ENCODE measurements around the gene DOCK1.

The DOCK1 gene

DNA sequence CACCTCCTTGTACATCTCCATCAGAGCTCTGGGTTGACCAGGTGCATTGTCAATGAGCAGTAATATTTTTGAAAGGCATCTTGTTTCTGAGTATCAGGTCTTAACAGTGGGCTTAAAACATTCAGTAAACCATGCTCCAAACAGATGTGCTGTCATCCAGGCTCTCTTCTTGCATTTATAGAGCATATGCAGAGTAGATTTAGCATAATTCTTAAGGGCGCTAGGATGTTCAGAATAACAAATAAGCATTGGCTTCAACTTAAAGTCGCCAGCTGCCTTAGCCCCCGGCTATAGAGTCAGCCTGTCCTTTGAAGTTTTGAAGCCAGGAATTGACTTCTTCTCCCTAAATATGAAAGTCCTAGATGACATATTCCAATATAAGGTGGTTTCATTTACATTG lies 421.7 kb downstream of the DOCK1 start:
- no peak for DNase-seq

DNA sequence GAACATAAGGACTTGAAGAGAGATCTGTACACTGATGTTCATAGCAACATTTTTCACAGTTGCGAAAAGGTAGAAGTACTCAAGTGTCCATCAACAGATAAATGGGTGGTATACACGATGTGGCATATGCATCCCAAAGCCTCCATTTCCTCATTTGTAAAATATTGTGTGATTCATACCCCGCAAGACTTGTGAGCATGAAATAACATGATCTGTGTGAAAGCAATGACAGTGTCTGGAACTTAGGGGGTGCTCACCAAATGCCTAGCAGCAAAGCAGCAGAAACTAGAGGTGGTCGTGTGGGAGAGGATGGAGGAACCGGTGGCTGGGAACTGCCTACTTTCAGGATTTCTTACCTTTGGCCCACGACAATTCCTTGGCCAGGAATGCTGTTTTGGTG lies 426.5 kb downstream of the DOCK1 start:
- no peak for DNase-seq

DNA sequence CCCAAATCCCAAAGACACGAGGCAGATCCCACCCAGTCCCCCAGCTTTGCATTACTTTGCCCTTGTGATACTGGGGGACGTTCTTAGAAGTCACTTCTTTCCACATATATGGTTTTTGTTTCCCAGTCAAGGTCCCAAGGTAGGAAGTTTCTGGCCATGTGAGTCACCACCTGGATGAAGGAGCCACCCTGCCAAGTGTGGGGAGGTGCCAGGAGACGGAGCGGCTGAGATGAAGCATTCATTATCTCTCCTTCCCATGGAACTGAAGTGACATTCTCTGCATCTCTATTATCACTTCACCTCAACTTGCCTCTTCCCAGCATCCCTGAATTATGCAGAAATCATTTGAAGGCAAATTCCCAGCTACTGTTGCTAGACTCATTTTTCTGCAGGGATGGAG lies 427.4 kb downstream of the DOCK1 start:
- DNase-seq: no peak

- DNase-seq: no peak
Measured at GRCh38 chr10:127337801-127338200, 432.6 kb downstream of the DOCK1 start.

DNA sequence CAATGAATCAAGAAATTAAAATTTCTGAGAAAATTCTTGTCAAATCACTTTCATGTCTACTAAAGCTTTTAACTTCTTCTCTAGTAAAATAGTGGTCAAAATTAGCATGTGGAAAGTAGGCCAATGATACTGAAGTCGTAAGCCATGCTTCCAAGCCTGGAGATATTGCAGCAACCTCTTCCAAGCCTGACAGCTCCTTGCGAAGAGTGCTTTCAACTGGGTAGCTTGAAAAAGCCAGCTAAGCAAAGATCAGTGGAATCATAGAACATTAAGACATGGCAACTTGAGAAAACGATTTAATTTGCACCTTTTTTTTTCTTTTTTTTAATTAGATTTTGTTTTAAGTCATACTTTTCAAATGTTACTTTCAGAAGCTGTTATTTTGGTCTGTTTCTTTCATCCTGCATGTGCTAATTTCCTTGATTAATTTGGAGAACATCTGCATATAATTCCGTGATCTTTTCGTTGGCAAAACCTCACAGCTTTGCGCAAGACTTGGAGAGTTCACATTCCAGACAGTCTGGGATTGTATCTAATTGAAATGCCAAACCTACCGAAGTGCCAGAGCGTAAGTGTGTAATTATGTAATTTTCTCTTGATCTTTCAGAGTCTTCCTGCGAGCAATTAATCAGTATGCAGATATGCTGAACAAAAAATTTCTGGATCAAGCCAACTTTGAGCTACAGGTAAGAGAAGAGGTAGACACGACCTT lies 433.3 kb downstream of the DOCK1 start:
- DNase-seq: no peak

DNA sequence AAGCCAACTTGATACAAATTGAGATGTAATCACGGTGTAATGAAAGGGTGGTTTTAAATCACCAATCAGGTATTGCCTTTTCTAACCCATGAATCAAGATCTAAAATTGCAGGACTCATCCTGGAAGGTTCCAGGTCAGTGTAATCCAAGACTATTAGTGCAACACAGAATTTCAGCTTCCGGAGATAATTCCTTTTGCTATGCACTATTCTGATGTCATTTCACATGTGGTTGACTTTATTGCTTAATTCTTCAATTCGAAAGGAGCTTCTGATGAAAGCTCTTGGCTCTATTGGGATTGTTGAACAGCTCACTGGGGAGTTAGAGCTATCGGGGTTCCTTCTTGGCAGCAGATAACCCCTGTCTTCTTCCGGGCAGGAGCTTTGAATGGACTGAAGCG lies 438.6 kb downstream of the DOCK1 start:
- DNase-seq: no peak

- DNase-seq: no peak
Measured at GRCh38 chr10:127344346-127344745, 439.1 kb downstream of the DOCK1 start.

DNA sequence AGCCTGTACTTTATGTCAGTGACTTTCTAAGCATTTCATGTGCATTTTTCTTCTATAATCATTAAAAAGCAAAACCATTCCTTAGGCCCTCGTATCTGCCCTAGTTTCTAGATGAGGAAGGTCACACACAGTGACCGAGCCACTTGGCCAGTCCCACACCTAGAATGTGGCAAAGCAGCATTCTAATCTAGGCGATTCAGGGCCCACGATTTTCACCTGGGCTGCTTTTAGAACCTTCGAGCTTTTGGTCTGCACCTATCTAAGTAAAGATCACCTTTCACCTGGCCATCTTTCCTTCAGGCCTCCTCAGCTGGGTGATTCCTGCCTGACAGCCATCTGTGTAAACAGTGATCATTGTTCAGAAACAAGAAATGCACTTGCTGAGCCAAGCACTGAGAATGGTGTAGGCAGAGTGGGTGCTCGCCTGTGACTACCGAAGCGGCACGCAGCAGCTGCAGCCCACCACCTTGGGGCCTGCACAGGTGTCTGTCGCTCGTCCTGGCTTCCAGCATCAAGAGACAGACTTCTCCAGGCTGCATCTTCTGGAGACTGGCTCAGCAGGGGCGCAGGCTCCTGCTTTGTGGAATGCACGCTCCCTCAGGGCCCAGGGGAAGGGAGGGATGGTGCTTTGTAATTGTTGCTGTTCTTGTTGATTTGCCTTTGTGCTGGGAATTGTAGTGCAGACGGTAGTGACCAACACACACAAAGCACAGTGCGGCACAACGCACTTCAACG lies 440.2 kb downstream of the DOCK1 start:
- DNase-seq: no peak

DNA sequence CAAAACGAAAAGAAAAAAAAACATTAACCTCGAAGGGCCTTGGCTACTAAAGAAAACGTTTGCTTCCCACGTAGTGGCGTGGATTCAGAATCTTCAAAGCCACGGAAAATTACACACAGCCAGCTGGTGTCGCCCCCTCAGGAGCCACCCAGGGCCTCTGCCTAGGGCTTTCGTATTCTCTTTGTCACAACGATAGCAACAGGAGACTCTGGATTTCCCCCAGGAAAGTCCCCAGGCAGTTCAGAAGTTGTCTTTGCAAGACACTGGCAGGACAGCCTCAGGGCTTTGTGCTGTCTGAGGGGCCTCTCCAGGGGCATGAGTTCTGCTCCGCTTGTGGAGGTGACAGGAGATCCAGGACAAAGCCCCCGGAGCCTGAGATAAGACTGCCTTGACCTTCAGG lies 441.4 kb downstream of the DOCK1 start:
- DNase-seq: no peak

DNA sequence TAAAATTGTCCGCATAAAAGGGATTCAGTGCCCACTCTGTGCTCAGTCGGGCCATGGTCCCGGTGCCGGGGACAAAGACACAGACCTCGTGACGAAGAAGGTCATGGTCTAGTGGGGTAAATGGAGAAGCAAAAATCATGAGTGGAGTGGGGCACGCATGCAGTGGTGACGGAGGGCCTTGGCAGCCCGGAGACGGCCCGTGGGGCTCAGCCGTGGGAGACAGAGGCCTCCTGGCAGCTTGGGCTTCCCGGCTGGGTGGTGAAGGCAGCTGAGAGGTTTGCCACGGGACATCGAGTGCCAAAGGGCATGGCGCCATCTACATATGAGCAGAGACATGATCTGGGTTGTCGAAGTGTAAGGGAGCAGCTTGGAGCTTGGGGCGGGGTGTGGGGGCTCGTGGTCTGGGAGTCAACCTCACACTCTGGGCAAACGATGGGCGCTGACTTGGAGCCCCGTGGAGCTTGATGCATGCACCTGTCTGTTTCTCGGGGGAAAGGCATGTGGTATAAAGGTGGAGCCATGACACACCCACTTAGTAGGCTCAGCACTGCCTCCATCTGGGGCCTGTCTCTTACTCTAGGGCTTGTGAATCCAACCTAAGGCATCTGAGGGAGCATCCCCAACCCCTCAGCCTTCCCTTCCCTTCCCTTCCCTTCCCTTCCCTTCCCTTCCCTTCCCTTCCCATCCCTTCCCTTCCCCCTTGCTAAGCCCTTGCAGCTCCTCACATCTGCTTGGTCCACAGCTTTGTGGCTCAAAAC lies 442.2 kb downstream of the DOCK1 start:
- no peak for DNase-seq

- DNase-seq: no peak
Measured at GRCh38 chr10:127349737-127350136, 444.5 kb downstream of the DOCK1 start.

DNA sequence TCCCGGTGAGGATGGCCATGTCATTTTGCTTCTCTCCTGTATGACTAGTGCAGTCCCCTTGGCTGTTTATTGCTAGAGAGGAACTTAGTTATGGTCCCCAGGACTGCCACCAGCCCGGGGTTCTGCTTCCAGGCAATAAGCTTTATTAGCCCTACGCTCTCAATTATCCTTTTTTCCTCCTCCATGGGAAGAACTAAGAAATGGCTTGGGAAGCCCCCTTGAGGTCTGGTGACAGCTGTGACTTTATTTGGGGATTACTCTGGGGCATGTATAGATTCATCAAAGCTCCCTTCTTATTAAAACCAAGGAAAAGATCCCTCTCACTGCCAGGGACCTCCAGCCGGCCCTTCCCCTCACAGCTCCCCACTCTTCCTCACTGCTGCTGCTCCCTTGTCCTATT lies 446.3 kb downstream of the DOCK1 start:
- no peak for DNase-seq

GRCh38 chr10:127353544-127353943 lies 448.3 kb downstream of the DOCK1 start:
- no peak for DNase-seq

- DNase-seq: no peak
Measured at GRCh38 chr10:127354255-127354654, 449.0 kb downstream of the DOCK1 start.

- DNase-seq: no peak
Measured at GRCh38 chr10:127354992-127355391, 449.8 kb downstream of the DOCK1 start.

- no peak for DNase-seq
Measured at GRCh38 chr10:127356360-127356759, 451.1 kb downstream of the DOCK1 start.

DNA sequence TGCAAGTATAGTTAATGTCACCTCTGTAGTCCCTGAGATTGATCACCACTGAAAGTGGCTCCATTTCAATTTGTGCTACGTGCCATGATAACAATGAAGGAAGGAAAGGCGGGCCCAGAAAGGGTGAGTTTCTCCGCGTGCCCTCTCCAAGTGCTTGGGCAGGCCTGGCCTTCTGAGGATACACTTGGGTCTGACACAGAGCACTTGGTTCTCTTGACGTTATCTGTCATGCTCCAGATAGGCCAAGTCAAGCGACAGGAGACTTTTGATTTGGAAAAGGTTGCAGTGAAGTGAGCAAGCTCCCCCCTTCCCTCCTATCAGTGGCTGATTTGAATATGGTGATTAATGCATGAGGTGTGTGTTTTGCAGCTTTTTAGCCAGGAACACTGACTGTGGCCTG lies 452.0 kb downstream of the DOCK1 start:
- no peak for DNase-seq

GRCh38 chr10:127358337-127358736 lies 453.1 kb downstream of the DOCK1 start:
- DNase-seq: no peak

- DNase-seq: no peak
Measured at GRCh38 chr10:127364034-127364433, 458.8 kb downstream of the DOCK1 start.

- no peak for DNase-seq
Measured at GRCh38 chr10:127368101-127368500, 462.9 kb downstream of the DOCK1 start.

- DNase-seq: no peak
Measured at GRCh38 chr10:127368929-127369328, 463.7 kb downstream of the DOCK1 start.

GRCh38 chr10:127370601-127371000 lies 465.4 kb downstream of the DOCK1 start:
- DNase-seq: no peak

DNA sequence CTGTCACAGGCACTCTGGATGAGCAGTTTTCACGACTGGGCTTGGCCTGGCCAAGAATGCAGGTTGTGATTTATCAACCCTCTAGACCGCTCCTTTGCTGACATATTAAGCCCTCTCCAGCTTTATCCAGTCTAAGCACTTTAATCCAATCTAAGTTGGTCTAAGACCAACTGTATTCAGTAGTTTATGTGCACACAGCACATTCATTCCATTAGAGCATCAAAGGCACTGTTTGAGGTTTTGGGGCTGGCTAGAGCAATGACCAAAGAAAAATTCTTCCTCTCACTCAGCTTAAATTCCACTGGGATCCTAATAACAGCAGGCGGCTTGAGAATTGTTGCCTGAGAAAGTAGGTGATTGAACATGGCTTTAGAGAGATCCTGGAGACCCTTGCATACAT lies 467.1 kb downstream of the DOCK1 start:
- DNase-seq: no peak

GRCh38 chr10:127374074-127374680 lies 468.9 kb downstream of the DOCK1 start:
- no peak for DNase-seq
